Measurements from ENCODE around the gene RFTN1. TPM values are rescaled to one million over a fixed set of nuclear protein-coding genes. Genes with fewer than 3 reads are reported as not detected.

RFTN1 gene
- total and polyA plus RNA-seq, 4 donors, result 4.4 to 20.4 (median 11.9) TPM

DNA sequence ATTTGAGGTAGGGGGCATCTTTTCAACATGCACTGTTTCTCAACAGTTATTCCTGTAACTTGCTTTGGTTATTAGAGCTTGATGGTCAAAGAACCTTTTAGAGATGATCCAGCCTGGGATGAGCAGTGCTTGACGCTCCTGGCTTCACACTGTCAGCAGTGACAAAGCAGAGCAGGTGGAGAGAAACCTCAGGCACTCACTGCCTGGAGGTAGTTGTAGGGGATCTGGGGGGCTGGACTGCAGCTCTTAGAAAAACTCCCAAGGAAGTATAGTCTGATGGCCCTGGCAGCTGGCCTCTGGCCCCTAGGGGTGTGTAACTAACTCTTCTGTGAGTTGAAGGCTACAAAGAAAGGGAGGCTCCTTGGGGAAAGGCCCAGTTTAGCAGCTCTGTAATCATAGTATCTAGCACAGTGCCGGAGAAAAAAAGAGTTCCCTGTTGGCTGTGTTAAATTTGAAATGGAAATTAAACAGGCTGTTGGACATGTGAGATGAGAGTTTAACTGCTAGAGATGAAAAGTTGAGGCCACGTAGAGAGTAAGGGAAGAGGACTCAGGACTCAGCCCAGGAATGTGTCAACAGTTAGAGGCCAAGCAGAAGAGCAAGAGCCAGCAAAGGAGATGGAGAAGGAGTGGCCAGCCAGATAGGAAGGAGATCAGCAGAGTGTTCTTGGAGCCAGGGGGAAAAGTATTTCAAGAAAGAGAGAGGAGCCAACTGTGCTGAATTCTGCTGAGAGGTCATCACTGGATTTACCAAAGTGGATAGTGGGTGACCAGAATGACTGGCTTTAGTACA is 234.3 kb downstream of the RFTN1 start:
- WGBS, result 93% methylated on average over 3 of the region's 3 CpGs
- Histone ChIP-seq H3K4me3 (ENCODE audit: low read depth in 1 of 3, low read length in 3 of 3) (no peak overlapping the region), H3K9me3 (ENCODE audit: control insufficient read depth in 4 of 4, low read length in 3 of 4) (no peaks in the 10 kb centered on the region), H3K9ac (ENCODE audit: low read depth in 1 of 2, low read length in 2 of 2) (no peak overlapping the region), H3K36me3 (ENCODE audit: control insufficient read depth in 4 of 4, insufficient read depth in 3 of 4, low read depth in 1 of 4, low read length in 3 of 4) (peaks cover 0 to 27% (median 6%) of the 10 kb centered on the region in 4 donors), H3K27me3 (ENCODE audit: control insufficient read depth in 4 of 4, insufficient read depth in 4 of 4, low read length in 3 of 4) (no peaks in the 10 kb centered on the region), H3K27ac (ENCODE audit: low read depth in 1 of 2, low read length in 2 of 2) (no peak overlapping the region), H3K4me1 (ENCODE audit: control insufficient read depth in 4 of 4, insufficient read depth in 4 of 4, low read length in 3 of 4) (no peaks in the 10 kb centered on the region)
- DNase-seq (ENCODE audit: low spot score), result no peak
- TF ChIP-seq RAD21 (IDR thresholded peaks at IDR 0.05), result no peak
- TF ChIP-seq, protein P1, sequence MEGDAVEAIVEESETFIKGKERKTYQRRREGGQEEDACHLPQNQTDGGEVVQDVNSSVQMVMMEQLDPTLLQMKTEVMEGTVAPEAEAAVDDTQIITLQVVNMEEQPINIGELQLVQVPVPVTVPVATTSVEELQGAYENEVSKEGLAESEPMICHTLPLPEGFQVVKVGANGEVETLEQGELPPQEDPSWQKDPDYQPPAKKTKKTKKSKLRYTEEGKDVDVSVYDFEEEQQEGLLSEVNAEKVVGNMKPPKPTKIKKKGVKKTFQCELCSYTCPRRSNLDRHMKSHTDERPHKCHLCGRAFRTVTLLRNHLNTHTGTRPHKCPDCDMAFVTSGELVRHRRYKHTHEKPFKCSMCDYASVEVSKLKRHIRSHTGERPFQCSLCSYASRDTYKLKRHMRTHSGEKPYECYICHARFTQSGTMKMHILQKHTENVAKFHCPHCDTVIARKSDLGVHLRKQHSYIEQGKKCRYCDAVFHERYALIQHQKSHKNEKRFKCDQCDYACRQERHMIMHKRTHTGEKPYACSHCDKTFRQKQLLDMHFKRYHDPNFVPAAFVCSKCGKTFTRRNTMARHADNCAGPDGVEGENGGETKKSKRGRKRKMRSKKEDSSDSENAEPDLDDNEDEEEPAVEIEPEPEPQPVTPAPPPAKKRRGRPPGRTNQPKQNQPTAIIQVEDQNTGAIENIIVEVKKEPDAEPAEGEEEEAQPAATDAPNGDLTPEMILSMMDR (IDR thresholded peaks at IDR 0.05; ENCODE audit: low read depth, low read length, missing input control), result no peak
- TF ChIP-seq GABPA (IDR thresholded peaks at IDR 0.05 in 1 of 2, conservative IDR thresholded peaks at IDR 0.05 in 1 of 2), result no peak
- no peak for TF ChIP-seq RXRA (IDR thresholded peaks at IDR 0.05)
- no peak for TF ChIP-seq HNF4G (IDR thresholded peaks at IDR 0.05)
- TF ChIP-seq, protein P2, sequence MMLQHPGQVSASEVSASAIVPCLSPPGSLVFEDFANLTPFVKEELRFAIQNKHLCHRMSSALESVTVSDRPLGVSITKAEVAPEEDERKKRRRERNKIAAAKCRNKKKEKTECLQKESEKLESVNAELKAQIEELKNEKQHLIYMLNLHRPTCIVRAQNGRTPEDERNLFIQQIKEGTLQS (IDR thresholded peaks at IDR 0.05), result no peak
- TF ChIP-seq, protein P3, sequence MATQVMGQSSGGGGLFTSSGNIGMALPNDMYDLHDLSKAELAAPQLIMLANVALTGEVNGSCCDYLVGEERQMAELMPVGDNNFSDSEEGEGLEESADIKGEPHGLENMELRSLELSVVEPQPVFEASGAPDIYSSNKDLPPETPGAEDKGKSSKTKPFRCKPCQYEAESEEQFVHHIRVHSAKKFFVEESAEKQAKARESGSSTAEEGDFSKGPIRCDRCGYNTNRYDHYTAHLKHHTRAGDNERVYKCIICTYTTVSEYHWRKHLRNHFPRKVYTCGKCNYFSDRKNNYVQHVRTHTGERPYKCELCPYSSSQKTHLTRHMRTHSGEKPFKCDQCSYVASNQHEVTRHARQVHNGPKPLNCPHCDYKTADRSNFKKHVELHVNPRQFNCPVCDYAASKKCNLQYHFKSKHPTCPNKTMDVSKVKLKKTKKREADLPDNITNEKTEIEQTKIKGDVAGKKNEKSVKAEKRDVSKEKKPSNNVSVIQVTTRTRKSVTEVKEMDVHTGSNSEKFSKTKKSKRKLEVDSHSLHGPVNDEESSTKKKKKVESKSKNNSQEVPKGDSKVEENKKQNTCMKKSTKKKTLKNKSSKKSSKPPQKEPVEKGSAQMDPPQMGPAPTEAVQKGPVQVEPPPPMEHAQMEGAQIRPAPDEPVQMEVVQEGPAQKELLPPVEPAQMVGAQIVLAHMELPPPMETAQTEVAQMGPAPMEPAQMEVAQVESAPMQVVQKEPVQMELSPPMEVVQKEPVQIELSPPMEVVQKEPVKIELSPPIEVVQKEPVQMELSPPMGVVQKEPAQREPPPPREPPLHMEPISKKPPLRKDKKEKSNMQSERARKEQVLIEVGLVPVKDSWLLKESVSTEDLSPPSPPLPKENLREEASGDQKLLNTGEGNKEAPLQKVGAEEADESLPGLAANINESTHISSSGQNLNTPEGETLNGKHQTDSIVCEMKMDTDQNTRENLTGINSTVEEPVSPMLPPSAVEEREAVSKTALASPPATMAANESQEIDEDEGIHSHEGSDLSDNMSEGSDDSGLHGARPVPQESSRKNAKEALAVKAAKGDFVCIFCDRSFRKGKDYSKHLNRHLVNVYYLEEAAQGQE (IDR thresholded peaks at IDR 0.05), result no peak
- TF ChIP-seq, protein P4, sequence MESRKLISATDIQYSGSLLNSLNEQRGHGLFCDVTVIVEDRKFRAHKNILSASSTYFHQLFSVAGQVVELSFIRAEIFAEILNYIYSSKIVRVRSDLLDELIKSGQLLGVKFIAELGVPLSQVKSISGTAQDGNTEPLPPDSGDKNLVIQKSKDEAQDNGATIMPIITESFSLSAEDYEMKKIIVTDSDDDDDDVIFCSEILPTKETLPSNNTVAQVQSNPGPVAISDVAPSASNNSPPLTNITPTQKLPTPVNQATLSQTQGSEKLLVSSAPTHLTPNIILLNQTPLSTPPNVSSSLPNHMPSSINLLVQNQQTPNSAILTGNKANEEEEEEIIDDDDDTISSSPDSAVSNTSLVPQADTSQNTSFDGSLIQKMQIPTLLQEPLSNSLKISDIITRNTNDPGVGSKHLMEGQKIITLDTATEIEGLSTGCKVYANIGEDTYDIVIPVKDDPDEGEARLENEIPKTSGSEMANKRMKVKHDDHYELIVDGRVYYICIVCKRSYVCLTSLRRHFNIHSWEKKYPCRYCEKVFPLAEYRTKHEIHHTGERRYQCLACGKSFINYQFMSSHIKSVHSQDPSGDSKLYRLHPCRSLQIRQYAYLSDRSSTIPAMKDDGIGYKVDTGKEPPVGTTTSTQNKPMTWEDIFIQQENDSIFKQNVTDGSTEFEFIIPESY (IDR thresholded peaks at IDR 0.05), result no peak
- TF ChIP-seq SP1 (IDR thresholded peaks at IDR 0.05), result no peak
- TF ChIP-seq FOXA2 (IDR thresholded peaks at IDR 0.05), result no peak
- TF ChIP-seq TAF1 (conservative IDR thresholded peaks at IDR 0.05), result no peak
- TF ChIP-seq NR2F2 (IDR thresholded peaks at IDR 0.05), result no peak
- TF ChIP-seq, protein P5, sequence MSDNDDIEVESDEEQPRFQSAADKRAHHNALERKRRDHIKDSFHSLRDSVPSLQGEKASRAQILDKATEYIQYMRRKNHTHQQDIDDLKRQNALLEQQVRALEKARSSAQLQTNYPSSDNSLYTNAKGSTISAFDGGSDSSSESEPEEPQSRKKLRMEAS (IDR thresholded peaks at IDR 0.05), result no peak
- no peak for TF ChIP-seq YY1 (IDR thresholded peaks at IDR 0.05)
- no peak for TF ChIP-seq JUND (IDR thresholded peaks at IDR 0.05)
- TF ChIP-seq EGR1 (IDR thresholded peaks at IDR 0.05; ENCODE audit: low read depth in 2 of 2), result no peak
- TF ChIP-seq HNF4A (conservative IDR thresholded peaks at IDR 0.05), result no peak

Measured in liver (tissue), 9 donors.